ENCODE data around the gene PTDSS2. TPM values are rescaled to one million over a fixed set of nuclear protein-coding genes. Genes with fewer than 3 reads are reported as not detected.

PTDSS2 gene
- total and polyA plus RNA-seq, 2 of the 13 experiments (the other 11 are each of a cell fraction or from before 2014, with no cell fraction given): 21.7 to 26.4 TPM

- no peak overlapping the region for H3K4me3 ChIP-seq (replicated peaks in 1 of 3; ENCODE audit: insufficient read depth in 1 of 3, low read depth in 2 of 3, low read length in 3 of 3)
- WGBS (ENCODE audit: low lambda C conversion rate): 93% methylated on average over 8 of the region's 14 CpGs
- in situ Hi-C loops (cut with HindIII; ENCODE audit: extremely low pct_ligation_motif_present, low pct_unique_long_range_greater_than_20kb): no loop called here
Measured at GRCh38 chr11:454801-455565, 4.9 kb downstream of the PTDSS2 start.

More at GRCh38 chr11:454801-455565, 4.9 kb downstream of the PTDSS2 start:
- Histone ChIP-seq H3K4me1 (ENCODE audit: insufficient read depth, low read length) (peaks cover 14% of the 10 kb centered on the region), H3K27me3 (ENCODE audit: control insufficient read depth in 1 of 2, insufficient read depth in 2 of 2, low read length in 2 of 2) (no peaks in the 10 kb centered on the region; a peak in 2 of 5 replicates), H3K27ac (ENCODE audit: extremely low read length, insufficient read depth, low read length) (no peak overlapping the region), H3K4me2 (ENCODE audit: low read depth, low read length) (no peak overlapping the region), H3K79me2 (ENCODE audit: insufficient read depth, low read length) (peaks cover 63% of the 10 kb centered on the region), H2AFZ (ENCODE audit: low read length) (no peak overlapping the region), H3K9me3 (ENCODE audit: low read length) (no peaks in the 10 kb centered on the region), H4K20me1 (ENCODE audit: insufficient read depth, low read length) (no peaks in the 10 kb centered on the region), H3K36me3 (replicated peaks in 1 of 2; ENCODE audit: control insufficient read depth in 1 of 2, insufficient read depth in 2 of 2, low read length in 2 of 2) (peaks cover 13 to 40% of the 10 kb centered on the region in 2 experiments), H3K9ac (ENCODE audit: insufficient read depth, low read depth, low read length) (no peak overlapping the region)
- ATAC-seq (no peak), FAIRE-seq (no peak), DNase-seq (ENCODE audit: low spot score) (no peak)
- intact Hi-C loops (cut with micrococcal nuclease; ENCODE audit: unreplicated experiment): no loop called here
- ChIA-PET POLR2A (no interaction called here), CTCF (ENCODE audit: low intra/inter-chr PET ratio, low total read pairs) (no interaction called here)
- BruUV-seq (replicated peaks): no TSS peak
- TF ChIP-seq ZBTB37 (CRISPR knock-in tag; IDR thresholded peaks at IDR 0.05) (no peak), CEBPZ (IDR thresholded peaks at IDR 0.05; ENCODE audit: low read length) (no peak), HNF1B (CRISPR knock-in tag; IDR thresholded peaks at IDR 0.05) (no peak), ZNF253 (CRISPR knock-in tag; IDR thresholded peaks at IDR 0.05; ENCODE audit: borderline replicate concordance) (no peak)
